AG08396 (cell line): ENCODE data around the gene ZNF534.
"Not testable (repeated sequence)": the region's sequence is repeated elsewhere in the genome, so short reads cannot be mapped to it uniquely, and the experiment has no call there.

Experiments
- DNase-seq: peaks from one replicate; pipeline ENCODE4 v3.0.0; 2012; ENCODE audit warnings: low spot score, mixed read lengths

The ZNF534 gene

GRCh38 chr19:52428937-52429336 lies at the start of gene ZNF534:
Gene ZNF534, plus strand, starts transcription at chr19:52429148. Its CDS starts 2,327 bp downstream, at chr19:52431475.
- no peak for DNase-seq

DNA sequence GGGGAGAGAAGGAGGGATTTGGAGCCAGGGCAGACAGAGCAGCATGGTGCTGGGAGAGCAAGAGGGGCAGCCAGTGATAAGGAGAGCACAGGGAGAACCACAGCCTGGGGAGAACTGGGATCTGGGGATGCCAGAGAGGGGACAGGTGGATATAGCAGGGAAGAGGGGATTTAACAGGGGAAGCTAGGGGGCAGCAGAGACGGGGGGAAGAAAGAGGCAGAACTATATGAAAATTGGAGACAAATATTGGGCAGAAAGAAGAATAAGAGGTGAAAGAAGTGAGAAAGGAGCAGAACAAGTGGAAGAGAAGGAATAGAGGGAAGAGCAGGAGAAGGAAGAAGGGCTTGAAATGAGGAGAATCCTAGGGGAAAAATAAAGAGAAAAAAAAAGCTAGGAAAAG lies 37.8 kb upstream of the ZNF534 start:
- DNase-seq: no peak

DNA sequence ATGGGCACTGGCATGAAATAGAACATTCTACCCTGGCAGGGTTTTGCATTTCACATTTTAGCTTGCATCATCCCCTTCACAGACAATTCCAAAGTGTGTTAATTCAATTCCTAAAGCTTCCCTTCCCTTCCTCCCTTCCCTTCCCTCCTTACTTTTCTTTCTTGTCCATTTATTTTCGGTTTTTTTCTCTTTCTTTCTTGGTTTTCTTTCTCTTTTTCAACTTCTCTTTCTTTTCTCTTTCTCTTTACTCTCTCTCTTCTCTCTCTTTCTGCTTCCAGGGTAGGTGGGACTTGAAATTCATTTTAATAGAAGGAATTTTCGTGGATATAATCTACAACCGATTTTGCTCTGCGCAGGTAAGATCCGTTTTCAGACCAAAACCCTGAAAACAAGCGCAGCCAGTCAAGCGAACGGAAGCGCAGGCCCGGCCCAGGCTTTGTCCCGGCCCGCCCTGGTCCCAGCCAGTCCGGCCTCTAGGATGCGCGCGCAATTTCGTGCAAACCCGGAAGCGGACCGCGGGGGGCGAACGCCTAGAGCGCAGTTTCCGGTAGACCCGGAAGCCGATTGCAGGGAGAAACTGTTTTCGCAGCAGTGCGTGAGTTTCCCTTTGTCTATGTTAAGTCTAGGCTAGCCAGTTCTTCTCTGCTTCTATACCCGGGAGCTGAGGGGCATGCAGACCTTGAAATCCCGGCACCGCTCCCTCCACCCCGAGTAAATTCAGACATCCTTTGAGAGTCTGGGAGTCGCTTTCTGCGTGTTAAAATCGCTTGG lies 31.5 kb upstream of the ZNF534 start, which contains the start of gene ZNF528:
ZNF528 (plus strand) TSS at position 540 of the 771 bp plus-strand sequence. CDS start 4,165 bp downstream, outside the sequence.
- peak; percentile 99 for DNase-seq

DNA sequence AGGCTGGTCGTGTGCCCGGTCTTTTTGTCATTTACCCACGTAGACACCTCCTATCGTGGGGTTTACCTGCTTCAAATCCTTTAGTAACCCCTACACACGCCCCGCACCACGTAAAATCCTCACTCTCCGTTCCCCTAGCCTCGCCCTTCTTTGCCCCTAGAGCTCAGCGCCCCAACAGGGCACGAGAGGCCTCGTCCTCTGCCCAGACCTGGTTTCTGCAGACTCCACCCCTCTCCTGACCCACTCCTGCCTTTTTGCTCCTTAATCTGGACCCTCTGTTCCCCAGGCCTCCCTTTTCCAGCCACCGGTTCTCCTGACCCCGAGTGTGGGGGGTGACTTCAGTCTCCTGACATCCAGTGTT lies 30.9 kb upstream of the ZNF534 start:
- peak; percentile 45 for DNase-seq

DNA sequence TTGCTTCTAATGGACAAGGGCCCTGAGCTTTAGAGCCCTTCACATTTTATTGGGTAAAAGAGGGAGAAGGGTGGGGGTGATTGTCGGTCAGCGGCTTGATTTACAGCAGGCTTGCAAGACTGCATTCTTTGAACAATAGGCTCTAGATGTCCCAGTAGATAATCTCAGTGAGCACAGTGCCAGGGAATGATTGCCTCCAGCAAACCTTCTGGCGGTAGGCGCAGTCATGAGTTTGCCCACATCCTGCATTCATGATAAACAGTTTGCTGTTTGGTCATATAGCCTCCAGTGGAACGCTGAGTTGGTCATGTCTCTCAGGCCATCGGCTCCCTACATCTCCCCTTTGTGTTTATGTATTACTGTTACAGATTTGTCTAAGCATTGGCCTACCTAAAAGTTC lies 18.7 kb upstream of the ZNF534 start:
- no peak for DNase-seq

- DNase-seq: no peak
These were observed 13.2 kb upstream of the ZNF534 start for GRCh38 chr19:52415711-52416110.

- no peak for DNase-seq
These were observed 13.2 kb downstream of the ZNF534 start for GRCh38 chr19:52442179-52442578.

GRCh38 chr19:52444506-52444905 lies 15.6 kb downstream of the ZNF534 start:
- DNase-seq: no peak

GRCh38 chr19:52451241-52451640 lies 22.3 kb downstream of the ZNF534 start:
- peak; percentile 5 for DNase-seq

DNA sequence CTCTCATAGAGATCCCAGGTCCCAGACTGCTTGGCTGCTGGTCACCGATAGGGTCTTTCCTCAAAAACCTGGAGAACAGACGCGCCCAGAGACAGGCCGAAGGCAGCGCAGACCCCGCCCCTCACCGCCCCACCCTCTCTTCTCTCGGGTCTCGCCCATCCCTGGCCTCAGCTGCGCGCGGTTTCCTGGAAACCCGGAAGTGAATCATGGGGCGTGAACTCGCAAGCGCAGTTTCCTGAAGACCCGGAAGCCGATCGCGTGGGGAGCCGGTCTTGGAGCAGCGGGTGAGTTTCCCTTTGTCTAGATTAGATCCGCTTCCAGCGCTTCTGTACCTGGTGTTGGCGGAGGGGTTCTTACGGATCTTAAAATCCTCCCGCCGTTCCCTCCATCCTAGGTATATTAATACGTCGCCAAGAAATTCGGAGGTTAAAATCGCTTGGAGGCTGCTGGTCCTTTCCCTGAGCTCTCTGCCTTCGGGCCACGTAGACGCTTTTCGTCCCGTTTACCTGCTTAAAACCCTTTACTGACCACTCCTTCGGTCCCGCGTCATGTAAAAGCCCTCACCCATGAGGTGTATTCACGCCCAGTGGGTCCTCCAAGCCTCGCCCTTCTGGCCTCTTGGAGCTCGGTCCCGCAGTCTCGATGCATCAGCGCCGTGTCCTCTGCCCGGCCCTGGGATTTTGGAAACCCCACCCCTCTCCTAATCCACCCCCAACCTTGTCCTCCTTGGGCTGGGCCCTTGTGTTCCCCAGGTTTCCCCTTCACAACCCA lies 24.6 kb downstream of the ZNF534 start, which contains the start of gene ZNF578:
ZNF578 (plus strand) TSS at position 230 of the 771 bp plus-strand sequence. CDS start 48,293 bp downstream, outside the sequence.
- DNase-seq: peak; percentile 87

- DNase-seq: no peak
These were observed 36.0 kb downstream of the ZNF534 start for GRCh38 chr19:52464798-52465470.

GRCh38 chr19:52473655-52474350 lies 44.9 kb downstream of the ZNF534 start:
- no peak for DNase-seq

DNA sequence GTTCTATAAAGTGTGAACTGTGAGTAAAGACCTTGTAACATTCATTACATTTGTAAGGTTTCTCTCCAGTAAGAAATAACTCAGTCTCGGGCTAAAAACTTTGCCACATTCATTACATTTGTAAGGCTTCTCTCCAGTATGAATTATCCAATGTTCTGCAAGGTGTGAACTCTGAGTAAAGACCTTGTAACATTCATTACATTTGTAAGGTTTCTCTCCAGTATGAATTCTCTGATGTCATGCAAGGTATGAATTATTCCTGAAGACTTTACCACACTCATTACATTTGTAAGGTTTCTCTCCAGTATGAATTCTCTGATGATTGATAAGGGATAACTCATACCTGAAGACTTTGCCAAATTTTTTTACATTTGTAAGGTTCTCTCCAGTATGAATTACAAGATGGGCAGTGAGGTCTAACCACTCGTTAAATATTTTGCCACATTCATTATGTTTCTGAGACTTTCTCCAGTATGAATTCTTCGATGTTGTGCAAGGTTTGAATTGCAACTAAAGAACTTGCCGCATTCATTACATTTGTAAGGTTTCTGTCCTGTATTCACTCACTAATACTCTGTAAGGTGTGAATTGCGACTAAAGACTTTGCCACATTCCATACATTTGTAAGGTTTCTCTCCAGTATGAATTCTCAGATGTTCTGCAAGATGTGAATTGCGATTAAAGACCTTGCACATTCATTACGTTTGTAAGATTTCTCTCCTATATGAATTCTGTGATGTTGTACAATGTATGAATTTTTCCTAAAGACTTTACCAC lies 45.6 kb downstream of the ZNF534 start:
- no peak for DNase-seq

GRCh38 chr19:52484111-52484743 lies 55.3 kb downstream of the ZNF534 start:
- DNase-seq: not testable (repeated sequence)

DNA sequence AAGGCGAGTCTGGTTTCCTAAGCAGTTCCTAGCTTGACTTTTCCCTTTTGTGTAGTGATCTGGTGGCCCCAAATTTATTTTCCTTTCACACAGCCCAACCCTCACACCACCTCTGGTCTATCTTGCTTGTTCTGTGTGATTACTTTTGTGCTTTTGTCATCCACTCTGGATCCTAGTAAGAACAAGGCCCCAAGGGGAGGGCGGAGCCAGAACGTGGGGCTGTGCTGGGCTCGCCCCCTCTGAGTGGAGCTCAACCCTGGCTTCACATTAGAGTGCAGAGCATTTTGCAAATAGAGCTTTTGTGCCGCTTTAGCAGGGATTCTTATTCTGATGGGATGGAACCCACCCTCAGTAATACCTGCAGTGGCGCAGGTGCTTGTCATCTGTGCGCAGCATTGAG lies 56.1 kb downstream of the ZNF534 start:
- DNase-seq: not testable (repeated sequence)

- not testable (repeated sequence) for DNase-seq
These were observed 56.8 kb downstream of the ZNF534 start for GRCh38 chr19:52485561-52486240.

DNA sequence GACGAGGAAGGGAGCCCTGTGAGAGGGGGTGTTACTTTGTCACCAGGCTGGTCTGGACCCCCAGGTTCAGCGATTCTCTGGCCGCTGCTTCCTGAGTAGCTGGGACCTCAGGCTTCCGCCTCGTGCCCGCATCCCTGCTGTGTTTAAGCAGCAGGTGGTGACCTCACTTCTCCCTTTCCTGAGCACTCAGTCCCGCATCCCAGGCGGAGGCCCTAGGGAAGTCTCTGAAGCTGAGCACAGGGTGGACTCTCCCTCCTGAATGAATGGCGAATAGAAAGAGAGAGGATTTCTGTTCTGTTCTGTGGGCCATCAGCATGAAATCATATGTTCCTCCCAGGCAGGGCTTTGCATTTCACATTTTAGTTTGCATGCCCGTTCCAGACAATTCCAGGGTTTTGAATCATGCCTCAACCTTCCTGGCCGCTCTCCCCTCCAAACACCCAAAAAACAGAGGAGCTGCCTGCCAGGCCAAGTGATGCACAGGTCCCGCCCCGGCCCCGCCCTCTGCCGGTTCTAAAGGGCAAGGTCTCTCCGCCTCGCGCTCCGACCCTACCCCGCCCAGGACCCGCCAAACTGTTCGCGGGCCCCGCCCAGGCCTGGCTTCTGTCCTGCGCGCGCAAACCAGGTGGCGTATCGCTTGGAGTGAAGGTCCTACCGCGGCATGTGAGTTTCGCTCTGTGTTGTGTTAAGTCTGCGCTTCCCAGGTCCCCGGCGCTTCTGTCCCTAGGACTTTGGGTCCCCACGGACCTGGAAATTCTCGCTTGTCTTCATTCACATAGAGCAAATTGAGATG lies 63.4 kb downstream of the ZNF534 start:
- DNase-seq: peak; percentile 15

- DNase-seq: no peak
These were observed 64.1 kb downstream of the ZNF534 start for GRCh38 chr19:52492994-52493470.

GRCh38 chr19:52494518-52494917 lies 65.6 kb downstream of the ZNF534 start:
- DNase-seq: no peak
